Tibial artery (tissue), 4 donors: ENCODE data around the gene CERS1.

Experiments
- DNase-seq, 2 donors: peaks; one replicate each; pipeline ENCODE4 v3.0.0-alpha.2; 2019
- H3K27ac ChIP-seq, 2 donors: fragments of 200-600 bp; sonication (generic) in 1 of 2; 1 replicate in 1 of 2; 2 replicates in 1 of 2; pipeline ENCODE4 v1.5.1; 2018 to 2019; ENCODE audit warnings: mild to moderate bottlenecking in 1 of 2
- H3K27me3 ChIP-seq, 2 donors: fragments of 200-600 bp; sonication (generic) in 1 of 2; one replicate each; pipeline versions ENCODE4 v1.5.1 to v1.6.0; 2016 to 2019
- H3K36me3 ChIP-seq, 3 donors: fragments of 200-600 bp; sonication (generic) in 2 of 3; one replicate each; pipeline ENCODE4 v1.5.1; 2016 to 2019; ENCODE audit warnings: mild to moderate bottlenecking in 2 of 3
- H3K4me1 ChIP-seq, 4 donors: fragments of 200-600 bp; sonication (generic) in 2 of 4; 1 replicate in 3 of 4; 2 replicates in 1 of 4; pipeline ENCODE4 v1.5.1; 2016 to 2019
- H3K4me3 ChIP-seq, 2 donors: fragments of 200-600 bp; sonication (generic) in 1 of 2; 1 replicate in 1 of 2; 2 replicates in 1 of 2; pipeline ENCODE4 v1.5.1; 2018 to 2019; ENCODE audit warnings: mild to moderate bottlenecking in 2 of 2
- H3K9me3 ChIP-seq, 3 donors: fragments of 200-600 bp; sonication (generic) in 1 of 3; one replicate each; pipeline ENCODE4 v1.5.1; 2016 to 2019
- CTCF ChIP-seq, 2 experiments: fragments of 200-600 bp in 1 of 2; fragments of 450-650 bp in 1 of 2; IDR thresholded peaks; one replicate each; pipeline ENCODE4 v1.5.1; 2017 to 2019; ENCODE audit warnings: antibody characterized with exemption in 2 of 2, mild to moderate bottlenecking in 1 of 2, moderate library complexity in 1 of 2
- intact Hi-C: fragments of 100-400 bp; cut with DNase I; formaldehyde crosslinking; loops from one replicate; pipeline ENCODE4 v1.15.0; 2023; ENCODE audit warnings: low total_unique reads

CERS1 gene

DNA sequence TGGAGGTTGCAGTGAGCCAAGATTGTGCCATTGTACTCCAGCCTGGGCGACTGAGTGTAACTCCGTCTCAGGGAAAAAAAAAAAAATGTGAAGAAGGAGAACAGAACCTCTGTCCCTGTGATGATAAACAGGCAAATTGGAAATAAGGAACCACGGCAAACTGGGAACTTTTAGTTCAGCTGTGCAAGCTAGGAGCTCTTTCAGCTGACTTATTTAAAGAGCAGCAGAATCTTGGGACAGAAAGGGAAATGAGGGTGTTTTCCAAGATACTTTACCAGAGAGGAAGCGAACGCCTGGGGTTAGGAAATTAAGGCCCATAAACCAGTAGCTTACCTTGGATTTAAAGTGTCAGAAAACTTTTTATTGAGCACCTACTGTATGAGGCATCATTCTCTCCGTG lies 67.2 kb downstream of the CERS1 start:
- no peak overlapping the region for H3K4me3 ChIP-seq
- peaks cover 0 to 17% (median 8%) of the 10 kb centered on the region in 4 donors for H3K4me1 ChIP-seq
- no peak for TF ChIP-seq CTCF (IDR thresholded peaks at IDR 0.05)
- no peak for DNase-seq
- H3K27ac ChIP-seq: no peak overlapping the region
- intact Hi-C loops: no loop called here
- H3K9me3 ChIP-seq: peaks cover 0 to 10% (median 8%) of the 10 kb centered on the region in 3 donors
- H3K36me3 ChIP-seq: no peaks in the 10 kb centered on the region
- H3K27me3 ChIP-seq: no peaks in the 10 kb centered on the region
